Measurements from ENCODE around the gene RET. TPM values are rescaled to one million over a fixed set of nuclear protein-coding genes. Genes with fewer than 3 reads are reported as not detected.

RET gene
- total RNA-seq, 1 donor from 2014 or later = 0.59 TPM

- no peaks in the 10 kb centered on the region for H3K9me3 Mint-ChIP-seq
- peak overlapping the region; percentile 53 for H3K4me3 Mint-ChIP-seq (ENCODE audit: low read depth)
- H3K4me1 Mint-ChIP-seq (ENCODE audit: low read depth) = peaks cover 33% of the 10 kb centered on the region
- peak; percentile 72 for DNase-seq (ENCODE audit: low spot score)
- H3K27me3 Mint-ChIP-seq (ENCODE audit: low read depth) = no peaks in the 10 kb centered on the region
- intact Hi-C loops (cut with micrococcal nuclease) = loop anchor here (1.0 to 10.0 kb wide), 6 partner anchors 8 to 569 kb away; partner anchors contain the start of genes BMS1, CSGALNACT2 and HNRNPF
- no peaks in the 10 kb centered on the region for H3K36me3 Mint-ChIP-seq (ENCODE audit: low read depth)
- H3K27ac Mint-ChIP-seq = peak overlapping the region; percentile 88
Measured at GRCh38 chr10:43120929-43121314, 44.1 kb downstream of the RET start.

- Mint-ChIP-seq H3K27me3 (ENCODE audit: low read depth) (no peaks in the 10 kb centered on the region), H3K4me3 (ENCODE audit: low read depth) (peak overlapping the region; percentile 53), H3K9me3 (no peaks in the 10 kb centered on the region), H3K36me3 (ENCODE audit: low read depth) (no peaks in the 10 kb centered on the region), H3K4me1 (ENCODE audit: low read depth) (peaks cover 35% of the 10 kb centered on the region), H3K27ac (peak overlapping the region; percentile 88)
- intact Hi-C loops (cut with micrococcal nuclease) = loop anchor here (1.0 to 10.0 kb wide), 6 partner anchors 8 to 569 kb away; partner anchors contain the start of genes BMS1, CSGALNACT2 and HNRNPF
- DNase-seq (ENCODE audit: low spot score) = no peak
Measured at GRCh38 chr10:43121444-43121843, 44.6 kb downstream of the RET start.

- Mint-ChIP-seq H3K4me3 (ENCODE audit: low read depth) (no peak overlapping the region), H3K27ac (peak overlapping the region; percentile 88), H3K27me3 (ENCODE audit: low read depth) (no peaks in the 10 kb centered on the region), H3K36me3 (ENCODE audit: low read depth) (no peaks in the 10 kb centered on the region), H3K4me1 (ENCODE audit: low read depth) (peaks cover 40% of the 10 kb centered on the region), H3K9me3 (no peaks in the 10 kb centered on the region)
- intact Hi-C loops (cut with micrococcal nuclease) = loop anchor here (5.0 to 10.0 kb wide), 4 partner anchors 285 to 570 kb away; partner anchors contain the start of genes BMS1 and HNRNPF
- DNase-seq (ENCODE audit: low spot score) = no peak
Measured at GRCh38 chr10:43122096-43122495, 45.2 kb downstream of the RET start.

GRCh38 chr10:43122826-43123225 is 46.0 kb downstream of the RET start:
- Mint-ChIP-seq H3K9me3 (no peaks in the 10 kb centered on the region), H3K27me3 (ENCODE audit: low read depth) (no peaks in the 10 kb centered on the region), H3K27ac (no peak overlapping the region), H3K4me3 (ENCODE audit: low read depth) (no peak overlapping the region), H3K36me3 (ENCODE audit: low read depth) (no peaks in the 10 kb centered on the region), H3K4me1 (ENCODE audit: low read depth) (peaks cover 48% of the 10 kb centered on the region)
- intact Hi-C loops (cut with micrococcal nuclease) = loop anchor here (5.0 to 10.0 kb wide), 4 partner anchors 284 to 571 kb away; partner anchors contain the start of genes BMS1 and HNRNPF
- no peak for DNase-seq (ENCODE audit: low spot score)

- Mint-ChIP-seq H3K36me3 (ENCODE audit: low read depth) (no peaks in the 10 kb centered on the region), H3K9me3 (no peaks in the 10 kb centered on the region), H3K4me1 (ENCODE audit: low read depth) (peaks cover 55% of the 10 kb centered on the region), H3K27ac (no peak overlapping the region), H3K4me3 (ENCODE audit: low read depth) (no peak overlapping the region), H3K27me3 (ENCODE audit: low read depth) (no peaks in the 10 kb centered on the region)
- intact Hi-C loops (cut with micrococcal nuclease) = loop anchor here (5.0 to 10.0 kb wide), 4 partner anchors 284 to 571 kb away; partner anchors contain the start of genes BMS1 and HNRNPF
- no peak for DNase-seq (ENCODE audit: low spot score)
Measured at GRCh38 chr10:43123361-43124093, 46.7 kb downstream of the RET start.

- no peak overlapping the region for H3K4me3 Mint-ChIP-seq (ENCODE audit: low read depth)
- intact Hi-C loops (cut with micrococcal nuclease) = loop anchor here (5.0 to 10.0 kb wide), 4 partner anchors 283 to 572 kb away; partner anchors contain the start of genes BMS1 and HNRNPF
- H3K9me3 Mint-ChIP-seq = no peaks in the 10 kb centered on the region
- H3K36me3 Mint-ChIP-seq (ENCODE audit: low read depth) = no peaks in the 10 kb centered on the region
- no peak overlapping the region for H3K27ac Mint-ChIP-seq
- DNase-seq (ENCODE audit: low spot score) = no peak
- no peaks in the 10 kb centered on the region for H3K27me3 Mint-ChIP-seq (ENCODE audit: low read depth)
- H3K4me1 Mint-ChIP-seq (ENCODE audit: low read depth) = peaks cover 57% of the 10 kb centered on the region
Measured at GRCh38 chr10:43124094-43124521, 47.2 kb downstream of the RET start.

- Mint-ChIP-seq H3K4me1 (ENCODE audit: low read depth) (peaks cover 63% of the 10 kb centered on the region), H3K27me3 (ENCODE audit: low read depth) (no peaks in the 10 kb centered on the region), H3K36me3 (ENCODE audit: low read depth) (no peaks in the 10 kb centered on the region), H3K9me3 (no peaks in the 10 kb centered on the region), H3K4me3 (ENCODE audit: low read depth) (no peak overlapping the region), H3K27ac (no peak overlapping the region)
- intact Hi-C loops (cut with micrococcal nuclease) = loop anchor here (5.0 to 10.0 kb wide), 5 partner anchors 38 to 572 kb away; partner anchors contain the start of genes BMS1 and HNRNPF
- DNase-seq (ENCODE audit: low spot score) = no peak
Measured at GRCh38 chr10:43124574-43125273, 47.9 kb downstream of the RET start.

GRCh38 chr10:43125274-43125845 is 48.5 kb downstream of the RET start:
- intact Hi-C loops (cut with micrococcal nuclease) = loop anchor here (5.0 to 10.0 kb wide), 2 partner anchors 37 to 469 kb away; no protein-coding TSS in a partner anchor
- Mint-ChIP-seq H3K4me1 (ENCODE audit: low read depth) (peaks cover 60% of the 10 kb centered on the region), H3K27ac (no peak overlapping the region)

GRCh38 chr10:43125881-43126731 is 49.2 kb downstream of the RET start:
- no peak for DNase-seq (ENCODE audit: low spot score)
- Mint-ChIP-seq H3K4me1 (ENCODE audit: low read depth) (peaks cover 54% of the 10 kb centered on the region), H3K4me3 (ENCODE audit: low read depth) (no peak overlapping the region), H3K27me3 (ENCODE audit: low read depth) (no peaks in the 10 kb centered on the region), H3K27ac (no peak overlapping the region), H3K36me3 (ENCODE audit: low read depth) (no peaks in the 10 kb centered on the region), H3K9me3 (no peaks in the 10 kb centered on the region)
- intact Hi-C loops (cut with micrococcal nuclease) = loop anchor here (5.0 to 10.0 kb wide), 2 partner anchors 36 to 469 kb away; no protein-coding TSS in a partner anchor

More at GRCh38 chr10:43125274-43125845, 48.5 kb downstream of the RET start:
- Mint-ChIP-seq H3K36me3 (ENCODE audit: low read depth) (no peaks in the 10 kb centered on the region), H3K27me3 (ENCODE audit: low read depth) (no peaks in the 10 kb centered on the region), H3K4me3 (ENCODE audit: low read depth) (no peak overlapping the region), H3K9me3 (no peaks in the 10 kb centered on the region)
- no peak for DNase-seq (ENCODE audit: low spot score)

GRCh38 chr10:43126759-43127424 is 50.0 kb downstream of the RET start:
- Mint-ChIP-seq H3K36me3 (ENCODE audit: low read depth) (no peaks in the 10 kb centered on the region), H3K4me1 (ENCODE audit: low read depth) (peaks cover 51% of the 10 kb centered on the region), H3K27ac (no peak overlapping the region), H3K9me3 (no peaks in the 10 kb centered on the region), H3K27me3 (ENCODE audit: low read depth) (no peaks in the 10 kb centered on the region), H3K4me3 (ENCODE audit: low read depth) (no peak overlapping the region)
- no peak for DNase-seq (ENCODE audit: low spot score)
- intact Hi-C loops (cut with micrococcal nuclease) = loop anchor here (5.0 to 10.0 kb wide), 2 partner anchors 35 to 468 kb away; no protein-coding TSS in a partner anchor

- Mint-ChIP-seq H3K4me3 (ENCODE audit: low read depth) (no peak overlapping the region), H3K4me1 (ENCODE audit: low read depth) (peaks cover 46% of the 10 kb centered on the region), H3K27ac (peak overlapping the region; percentile 6), H3K36me3 (ENCODE audit: low read depth) (no peaks in the 10 kb centered on the region), H3K9me3 (no peaks in the 10 kb centered on the region), H3K27me3 (ENCODE audit: low read depth) (no peaks in the 10 kb centered on the region)
- DNase-seq (ENCODE audit: low spot score) = no peak
- intact Hi-C loops (cut with micrococcal nuclease) = loop anchor here (5.0 to 10.0 kb wide), 2 partner anchors 35 to 467 kb away; no protein-coding TSS in a partner anchor
Measured at GRCh38 chr10:43127442-43127841, 50.6 kb downstream of the RET start.

All from activated T-helper 2 cell treated with anti-CD3 and anti-CD28 coated beads, Interferon-gamma antibody, Interleukin-2, Interleukin-4, amounts not matched to agents 10 μg/mL and 5 μg/mL and 100 μg/mL, durations not matched to agents 14 hours and 24 hours and 36 hours (primary cell).